H1 (cell line): ENCODE measurements around the gene ENPP6. TPM values are rescaled to one million over a fixed set of nuclear protein-coding genes. Genes with fewer than 3 reads are reported as not detected.

Experiments used
- CTCF ChIA-PET: fragments of 300-600 bp; sonication (Branson Sonifier 250); formaldehyde crosslinking; loops from one replicate; lab custom pipeline; 2021; ENCODE audit not compliant: partially characterized antibody; lab: Charles Lee
- POLR2A ChIA-PET: fragments of 300-600 bp; sonication (Branson Sonifier 250); formaldehyde crosslinking; loops from one replicate; lab custom pipeline; 2021; ENCODE audit warnings: inconsistent platforms; ENCODE audit not compliant: partially characterized antibody; lab: Charles Lee
- DNase-seq, 2 experiments: peaks; one replicate each; pipeline versions ENCODE4 v3.0.0 to v3.0.0-alpha.2; 2010 to 2022; ENCODE audit warnings: low spot score in 2 of 2, low read depth in 1 of 2, mixed read lengths in 1 of 2
- FAIRE-seq: peaks from 2 replicates; lab custom pipeline; 2011; peaks lifted over from hg19 to GRCh38; lab: Jason Lieb, UNC
- H2AFZ ChIP-seq: 2 replicates; pipeline ENCODE4 v1.8.1; 2012; ENCODE audit warnings: low read length, inconsistent platforms
- H2AK5ac ChIP-seq: 2 replicates; pipeline ENCODE4 v1.6.1; 2013; ENCODE audit warnings: low read depth, low read length
- H2BK120ac ChIP-seq: replicated peaks from 2 replicates; pipeline ENCODE3; 2013; ENCODE audit warnings: low read depth, low read length, inconsistent platforms
- H2BK12ac ChIP-seq: 2 replicates; pipeline ENCODE4 v1.6.1; 2013; ENCODE audit warnings: low read depth, low read length
- H2BK15ac ChIP-seq: 2 replicates; pipeline ENCODE4 v1.6.1; 2013; ENCODE audit warnings: low read length
- H2BK20ac ChIP-seq: 2 replicates; pipeline ENCODE4 v1.6.1; 2013; ENCODE audit warnings: low read length
- H2BK5ac ChIP-seq: 2 replicates; pipeline ENCODE4 v1.6.1; 2013; ENCODE audit warnings: low read depth, low read length
- H3K14ac ChIP-seq: 2 replicates; pipeline ENCODE4 v1.6.1; 2013; ENCODE audit warnings: inconsistent platforms; ENCODE audit not compliant: insufficient read length
- H3K18ac ChIP-seq: 2 replicates; pipeline ENCODE4 v1.6.1; 2013; ENCODE audit warnings: low read length; ENCODE audit errors: extremely low read depth
- H3K23ac ChIP-seq: 2 replicates; pipeline ENCODE4 v1.6.1; 2013; ENCODE audit warnings: inconsistent platforms; ENCODE audit not compliant: insufficient read length
- H3K23me2 ChIP-seq: 2 replicates; pipeline ENCODE4 v1.6.1; 2013; ENCODE audit warnings: low read depth, low read length
- H3K27ac ChIP-seq: 2 replicates; pipeline ENCODE4 v1.6.1; 2011; ENCODE audit warnings: low read depth, low read length, inconsistent platforms
- H3K27me3 ChIP-seq, 4 experiments: replicated peaks in 1 of 4; 1 replicate in 1 of 4; 2 replicates in 3 of 4; pipeline versions ENCODE4 v1.6.1 to v1.8.1; 2011 to 2013; ENCODE audit warnings: low read length in 3 of 4, mild to moderate bottlenecking in 3 of 4, inconsistent platforms in 2 of 4, mixed read lengths in 2 of 4, moderate library complexity in 1 of 4; ENCODE audit not compliant: control insufficient read depth in 3 of 4, insufficient read depth in 3 of 4; ENCODE audit errors: extremely low read depth in 1 of 4
- H3K36me3 ChIP-seq, 4 experiments: 2 replicates each; pipeline versions ENCODE4 v1.6.1 to v1.8.1; 2011 to 2013; ENCODE audit warnings: mild to moderate bottlenecking in 4 of 4, low read length in 3 of 4, moderate library complexity in 2 of 4, control low read depth in 1 of 4, inconsistent platforms in 1 of 4; ENCODE audit not compliant: insufficient read depth in 4 of 4, control insufficient read depth in 2 of 4
- H3K4ac ChIP-seq: replicated peaks from 2 replicates; pipeline ENCODE3; 2013; ENCODE audit warnings: low read length, low read depth, mixed read lengths, inconsistent platforms; ENCODE audit not compliant: insufficient read length
- H3K4me1 ChIP-seq, 4 experiments: replicated peaks in 1 of 4; 1 replicate in 1 of 4; 2 replicates in 3 of 4; pipeline versions ENCODE4 v1.6.1 to v1.8.1; 2011 to 2013; ENCODE audit warnings: low read length in 3 of 4, inconsistent platforms in 2 of 4, mixed read lengths in 1 of 4; ENCODE audit not compliant: insufficient read depth in 4 of 4, control insufficient read depth in 3 of 4
- H3K4me2 ChIP-seq, 2 experiments: 2 replicates each; pipeline versions ENCODE4 v1.6.1 to v1.8.1; 2011 to 2013; ENCODE audit warnings: low read depth in 2 of 2, low read length in 2 of 2, control low read depth in 1 of 2, inconsistent platforms in 1 of 2, mild to moderate bottlenecking in 1 of 2; ENCODE audit not compliant: insufficient read depth in 1 of 2
- H3K4me3 ChIP-seq, 4 experiments: fragments of 200-600, 300-600 bp in 1 of 4; sonication (generic), shearing (Covaris generic), sonication (Bioruptor Twin) in 1 of 4; 2 replicates each; pipeline versions ENCODE4 v1.5.1 to v1.8.1; 2011 to 2016; ENCODE audit warnings: low read length in 4 of 4, low read depth in 3 of 4, control low read depth in 2 of 4, inconsistent platforms in 2 of 4, mild to moderate bottlenecking in 2 of 4, mixed read lengths in 1 of 4, moderate library complexity in 1 of 4; ENCODE audit not compliant: insufficient read depth in 2 of 4; ENCODE audit errors: extremely low read depth in 1 of 4
- H3K56ac ChIP-seq: replicated peaks from 2 replicates; pipeline ENCODE3; 2013; ENCODE audit warnings: low read depth, mild to moderate bottlenecking, mixed read lengths, low read length, inconsistent platforms; ENCODE audit not compliant: insufficient read length
- H3K79me1 ChIP-seq: 2 replicates; pipeline ENCODE4 v1.6.1; 2013; ENCODE audit warnings: low read depth, low read length, control low read depth
- H3K79me2 ChIP-seq, 2 experiments: 2 replicates each; pipeline versions ENCODE4 v1.6.1 to v1.8.1; 2012 to 2013; ENCODE audit warnings: low read length in 2 of 2, mild to moderate bottlenecking in 2 of 2, inconsistent platforms in 1 of 2; ENCODE audit not compliant: insufficient read depth in 2 of 2, control insufficient read depth in 1 of 2
- H3K9ac ChIP-seq, 4 experiments: replicated peaks in 1 of 4; 1 replicate in 1 of 4; 2 replicates in 3 of 4; pipeline versions ENCODE4 v1.6.1 to v1.8.1; 2011 to 2013; ENCODE audit warnings: low read depth in 3 of 4, low read length in 3 of 4, control low read depth in 2 of 4, mild to moderate bottlenecking in 2 of 4, moderate library complexity in 2 of 4, inconsistent platforms in 1 of 4; ENCODE audit errors: extremely low read depth in 1 of 4
- H3K9me3 ChIP-seq, 2 experiments: 2 replicates each; pipeline versions ENCODE4 v1.6.1 to v1.8.1; 2012 to 2013; ENCODE audit warnings: mild to moderate bottlenecking in 2 of 2, moderate library complexity in 2 of 2, control low read depth in 1 of 2, inconsistent platforms in 1 of 2, low read depth in 1 of 2, low read length in 1 of 2, mixed read lengths in 1 of 2; ENCODE audit not compliant: insufficient read depth in 2 of 2
- H4K20me1 ChIP-seq, 2 experiments: replicated peaks in 1 of 2; 2 replicates each; pipeline versions ENCODE3 to v1.8.1; 2011 to 2013; ENCODE audit warnings: inconsistent platforms in 2 of 2, low read length in 2 of 2, mild to moderate bottlenecking in 1 of 2; ENCODE audit not compliant: insufficient read depth in 2 of 2, control insufficient read depth in 1 of 2
- H4K5ac ChIP-seq: 2 replicates; pipeline ENCODE4 v1.6.1; 2013; ENCODE audit warnings: low read length, low read depth, mixed read lengths, inconsistent platforms; ENCODE audit not compliant: insufficient read length
- H4K8ac ChIP-seq: 2 replicates; pipeline ENCODE4 v1.8.0; 2013; ENCODE audit warnings: mild to moderate bottlenecking, moderate library complexity, low read length, inconsistent platforms; ENCODE audit not compliant: insufficient read depth; ENCODE audit errors: extremely low read depth
- H4K91ac ChIP-seq: replicated peaks from 2 replicates; pipeline ENCODE3; 2013; ENCODE audit warnings: low read length, mixed read lengths, inconsistent platforms; ENCODE audit not compliant: insufficient read length
- CTBP2 ChIP-seq: IDR thresholded peaks from 2 replicates; pipeline ENCODE4 v1.7.0; 2011; ENCODE audit warnings: borderline replicate concordance, mild to moderate bottlenecking, moderate library complexity, mixed read lengths, low read length; ENCODE audit not compliant: insufficient read depth, insufficient read length
- WGBS, 2 experiments: shearing (Covaris generic) in 1 of 2; methylation state at CpG; one replicate each; pipeline versions ENCODE4 v1.1.6 to v1.1.7; 2013 to 2015; ENCODE audit warnings: low lambda C conversion rate in 2 of 2, mixed read lengths in 2 of 2, inconsistent platforms in 1 of 2, low coverage in 1 of 2, missing lambda C conversion rate in 1 of 2; ENCODE audit not compliant: insufficient replicate concordance in 2 of 2, insufficient coverage in 1 of 2, insufficient read length in 1 of 2; ENCODE audit errors: extremely low coverage in 1 of 2, missing lambda C conversion rate in 1 of 2; 5-methylcytosine and 5-hydroxymethylcytosine counted together
- polyA plus RNA-seq, 7 experiments: library from polyadenylated mRNA; depleted of rRNA in 3 of 7; stranded (reverse) in 5 of 7; unstranded in 2 of 7; fragments of >200 nt in 5 of 7; fragments of 200-250 nt in 2 of 7; gene quantifications; 1 replicate in 5 of 7; 2 replicates in 1 of 7; 4 replicates in 1 of 7; pipeline versions ENCODE4 v1.2.1 to v1.2.3, GENCODE V29; 2011 to 2013; ENCODE audit warnings: missing spikeins in 2 of 7, mixed read lengths in 2 of 7
- total RNA-seq: library from RNA; stranded (reverse); fragmentation: NEBNext Ultra II Directional; extraction: Animal tissue kit (Norgen Biotek cat#: 25700); gene quantifications from 2 replicates; pipeline ENCODE4 v1.2.1, GENCODE V29; 2021

The ENPP6 gene
- total and polyA plus RNA-seq, 2 of the 8 experiments (the other 6 are each of a cell fraction or from before 2014, with no cell fraction given), result 0.11 to 0.20 TPM

- H3K9me3 ChIP-seq, result no peaks in the 10 kb centered on the region
- no peak overlapping the region for H3K18ac ChIP-seq
- no peak overlapping the region for H4K5ac ChIP-seq
- ChIA-PET POLR2A (interaction anchor here (0.6 kb wide), 1 partner anchor 457 kb away, joined by 5 read pairs; no protein-coding TSS in a partner anchor), CTCF (interaction anchor here (0.5 to 11.3 kb wide), 8 partner anchors 9 to 430 kb away, joined by 3 to 151 read pairs (median 20); no protein-coding TSS in a partner anchor)
- no peak overlapping the region for H3K27ac ChIP-seq
- no peak overlapping the region for H2BK5ac ChIP-seq
- H3K79me2 ChIP-seq, result no peaks in the 10 kb centered on the region
- peaks cover 0 to 6% (median 2%) of the 10 kb centered on the region in 4 experiments; a peak in 2 of 7 replicates for H3K27me3 ChIP-seq
- 93% methylated on average over 4 of the region's 4 CpGs; no CpG with 5 or more reads in 1 of the 2 experiments for WGBS, 2 experiments
- H3K9ac ChIP-seq, result no peak overlapping the region
- H3K4me2 ChIP-seq, result no peak overlapping the region
- H2AFZ ChIP-seq, result no peak overlapping the region
- no peak overlapping the region for H3K4ac ChIP-seq
- no peak overlapping the region for H4K91ac ChIP-seq
- H2BK20ac ChIP-seq, result no peak overlapping the region
- H3K4me3 ChIP-seq, result no peak overlapping the region
- DNase-seq, result no peak
- FAIRE-seq, result no peak
- H3K56ac ChIP-seq, result no peak overlapping the region
- no peak for TF ChIP-seq CTBP2
- H3K4me1 ChIP-seq, result peaks cover 0 to 3% (median 1%) of the 10 kb centered on the region in 4 experiments; a peak in 3 of 7 replicates
- H2BK120ac ChIP-seq, result no peak overlapping the region
- H3K14ac ChIP-seq, result no peak overlapping the region
- no peak overlapping the region for H3K23ac ChIP-seq
- H2AK5ac ChIP-seq, result no peak overlapping the region
- H3K36me3 ChIP-seq, result no peaks in the 10 kb centered on the region
- peaks cover 0 to 2% of the 10 kb centered on the region in 2 experiments for H4K20me1 ChIP-seq
- H2BK12ac ChIP-seq, result no peak overlapping the region
- no peak overlapping the region for H4K8ac ChIP-seq
- no peaks in the 10 kb centered on the region for H3K79me1 ChIP-seq
- H2BK15ac ChIP-seq, result no peak overlapping the region
- H3K23me2 ChIP-seq, result peaks cover 2% of the 10 kb centered on the region; the same call in 1 of the 2 replicates
These were observed 114.7 kb downstream of the ENPP6 start for GRCh38 chr4:184102927-184103326.
